HepG2 (cell line): ENCODE measurements around the gene UBL7. TPM values are rescaled to one million over a fixed set of nuclear protein-coding genes. Genes with fewer than 3 reads are reported as not detected.

ENCODE experiments used
- ATF3 ChIP-seq: sonication (generic); formaldehyde crosslinking; IDR thresholded peaks from 2 replicates; pipeline ENCODE4 v1.4.0; 2020; ENCODE audit warnings: missing genetic modification reagents
- CAMTA2 ChIP-seq: sonication (generic); formaldehyde crosslinking; IDR thresholded peaks from 2 replicates; pipeline ENCODE4 v1.4.0; 2020; ENCODE audit warnings: mild to moderate bottlenecking, missing genetic modification reagents, borderline replicate concordance
- CBX5 ChIP-seq: sonication (generic); formaldehyde crosslinking; IDR thresholded peaks from 2 replicates; pipeline ENCODE4 v1.4.0; 2020; ENCODE audit warnings: missing genetic modification reagents, borderline replicate concordance
- DDIT3 ChIP-seq: sonication (generic); formaldehyde crosslinking; IDR thresholded peaks from 2 replicates; pipeline ENCODE4 v1.4.0; 2020; ENCODE audit warnings: mild to moderate bottlenecking, missing genetic modification reagents
- GPBP1L1 ChIP-seq: sonication (generic); formaldehyde crosslinking; IDR thresholded peaks from 2 replicates; pipeline ENCODE4 v1.5.0; 2020; ENCODE audit warnings: mild to moderate bottlenecking, missing genetic modification reagents
- MAFF ChIP-seq: IDR thresholded peaks from 2 replicates; pipeline ENCODE4 v1.6.1; 2011; ENCODE audit warnings: low read depth, low read length, improper control_type of control experiment
- MED1 ChIP-seq: sonication (generic); formaldehyde crosslinking; IDR thresholded peaks from 2 replicates; pipeline ENCODE4 v1.4.0; 2020; ENCODE audit warnings: missing genetic modification reagents
- MTA1 ChIP-seq: sonication (generic); formaldehyde crosslinking; IDR thresholded peaks from 2 replicates; pipeline ENCODE4 v1.4.0; 2020; ENCODE audit warnings: missing genetic modification reagents, mild to moderate bottlenecking, borderline replicate concordance
- NBN ChIP-seq: fragments of 450-650 bp; conservative IDR thresholded peaks from 2 replicates; pipeline ENCODE4 v1.6.1; 2017
- NFAT5 ChIP-seq: sonication (generic); formaldehyde crosslinking; IDR thresholded peaks from 2 replicates; pipeline ENCODE4 v1.4.0; 2020; ENCODE audit warnings: missing genetic modification reagents
- NRL ChIP-seq: sonication (generic); formaldehyde crosslinking; IDR thresholded peaks from 2 replicates; pipeline ENCODE4 v1.5.0; 2020; ENCODE audit warnings: missing genetic modification reagents, mild to moderate bottlenecking, moderate library complexity, borderline replicate concordance
- ONECUT2 ChIP-seq: sonication (generic); formaldehyde crosslinking; IDR thresholded peaks from 2 replicates; pipeline ENCODE4 v1.4.0; 2020; ENCODE audit warnings: missing genetic modification reagents
- PLRG1 ChIP-seq: fragments of 450-650 bp; conservative IDR thresholded peaks from 2 replicates; pipeline ENCODE4 v1.6.1; 2016
- SOX5 ChIP-seq: IDR thresholded peaks from 2 replicates; pipeline ENCODE4 v1.6.1; 2016; ENCODE audit warnings: borderline replicate concordance
- TCF7 ChIP-seq: sonication (generic); IDR thresholded peaks from 2 replicates; pipeline ENCODE4 v1.6.1; 2016; ENCODE audit warnings: antibody characterized with exemption, low read depth
- THAP8 ChIP-seq: sonication (generic); formaldehyde crosslinking; IDR thresholded peaks from 2 replicates; pipeline ENCODE4 v1.5.1; 2020; ENCODE audit warnings: missing genetic modification reagents, mild to moderate bottlenecking, borderline replicate concordance
- TSC22D2 ChIP-seq: sonication (generic); formaldehyde crosslinking; IDR thresholded peaks from 2 replicates; pipeline ENCODE4 v1.5.1; 2020; ENCODE audit warnings: missing genetic modification reagents, mild to moderate bottlenecking, borderline replicate concordance
- ZBTB7B ChIP-seq: sonication (generic); formaldehyde crosslinking; IDR thresholded peaks from 2 replicates; pipeline ENCODE4 v1.4.0; 2020; ENCODE audit warnings: missing genetic modification reagents
- ZNF589 ChIP-seq: sonication (generic); formaldehyde crosslinking; conservative IDR thresholded peaks from 2 replicates; pipeline ENCODE4 v1.8.0; 2022; ENCODE audit warnings: mild to moderate bottlenecking, moderate library complexity, missing genetic modification reagents
- ZNF639 ChIP-seq: conservative IDR thresholded peaks from 2 replicates; pipeline ENCODE4 v1.6.1; 2018; ENCODE audit warnings: missing genetic modification reagents
- ZNF674 ChIP-seq: sonication (generic); formaldehyde crosslinking; IDR thresholded peaks from 2 replicates; pipeline ENCODE4 v1.5.0; 2020; ENCODE audit warnings: low read depth, mild to moderate bottlenecking, missing genetic modification reagents
- polyA plus RNA-seq, 8 experiments: library from polyadenylated mRNA; depleted of rRNA in 3 of 8; stranded (reverse) in 7 of 8; unstranded in 1 of 8; fragments of >200 nt; fragmentation: Illumina TruSeq in 4 of 8; extraction: Trizol in 4 of 8; gene quantifications; 2 replicates each; pipeline versions ENCODE4 v1.2.1 to v1.2.3, GENCODE V29; 2011 to 2016; ENCODE audit warnings: low read depth in 4 of 8, missing spikeins in 1 of 8, mixed read lengths in 1 of 8; ENCODE audit not compliant: insufficient read depth in 1 of 8
- total RNA-seq, 5 experiments: library from RNA; depleted of rRNA; stranded (reverse); fragments of >200 nt; fragmentation: Illumina TruSeq; extraction: Trizol; gene quantifications; 2 replicates each; pipeline ENCODE4 v1.2.3, GENCODE V29; 2016; ENCODE audit warnings: low read depth in 1 of 5

UBL7 gene
- total and polyA plus RNA-seq, 2 of the 13 experiments (the other 11 are each of a cell fraction or from before 2014, with no cell fraction given), result 55.0 to 63.5 TPM

GRCh38 chr15:74443100-74443909 lies 17.7 kb downstream of the UBL7 start (continued):
- no peak for TF ChIP-seq CAMTA2
- TF ChIP-seq TCF7, result peak; percentile 99
- peak; percentile 90 for TF ChIP-seq MED1 (CRISPR knock-in tag)
- no peak for TF ChIP-seq NFAT5 (CRISPR knock-in tag)
- no peak for TF ChIP-seq ZNF674 (CRISPR knock-in tag)
- no peak; the same call in 1 of the 2 replicates for TF ChIP-seq ZNF639
- TF ChIP-seq TSC22D2, result no peak
- no peak for TF ChIP-seq GPBP1L1 (CRISPR knock-in tag)
- no peak for TF ChIP-seq ONECUT2 (CRISPR knock-in tag)
- TF ChIP-seq CBX5 (CRISPR knock-in tag), result peak; percentile 58; the same call in 1 of the 2 replicates
- no peak for TF ChIP-seq DDIT3 (CRISPR knock-in tag)
- peak; percentile 94 for TF ChIP-seq SOX5 (CRISPR knock-in tag)
- peak; percentile 79 for TF ChIP-seq ATF3 (CRISPR knock-in tag)
- peak; percentile 69; the same call in 1 of the 2 replicates for TF ChIP-seq ZNF589 (CRISPR knock-in tag)
- TF ChIP-seq NRL (CRISPR knock-in tag), result no peak
- peak; percentile 59; the same call in 1 of the 2 replicates for TF ChIP-seq MTA1 (CRISPR knock-in tag)
- TF ChIP-seq PLRG1, result no peak
- TF ChIP-seq ZBTB7B, result peak; percentile 93
- no peak for TF ChIP-seq MAFF
- no peak for TF ChIP-seq THAP8 (CRISPR knock-in tag)
- no peak for TF ChIP-seq NBN
